Measurements from ENCODE around the gene CCDC110. TPM values are rescaled to one million over a fixed set of nuclear protein-coding genes. Genes with fewer than 3 reads are reported as not detected.
A peak's percentile ranks its signal among the peaks of the same experiment; 100 is the strongest.

The CCDC110 gene
- total and polyA plus RNA-seq, 2 of the 4 experiments (the other 2 are of a cell fraction): 0.46 to 0.90 TPM

DNA sequence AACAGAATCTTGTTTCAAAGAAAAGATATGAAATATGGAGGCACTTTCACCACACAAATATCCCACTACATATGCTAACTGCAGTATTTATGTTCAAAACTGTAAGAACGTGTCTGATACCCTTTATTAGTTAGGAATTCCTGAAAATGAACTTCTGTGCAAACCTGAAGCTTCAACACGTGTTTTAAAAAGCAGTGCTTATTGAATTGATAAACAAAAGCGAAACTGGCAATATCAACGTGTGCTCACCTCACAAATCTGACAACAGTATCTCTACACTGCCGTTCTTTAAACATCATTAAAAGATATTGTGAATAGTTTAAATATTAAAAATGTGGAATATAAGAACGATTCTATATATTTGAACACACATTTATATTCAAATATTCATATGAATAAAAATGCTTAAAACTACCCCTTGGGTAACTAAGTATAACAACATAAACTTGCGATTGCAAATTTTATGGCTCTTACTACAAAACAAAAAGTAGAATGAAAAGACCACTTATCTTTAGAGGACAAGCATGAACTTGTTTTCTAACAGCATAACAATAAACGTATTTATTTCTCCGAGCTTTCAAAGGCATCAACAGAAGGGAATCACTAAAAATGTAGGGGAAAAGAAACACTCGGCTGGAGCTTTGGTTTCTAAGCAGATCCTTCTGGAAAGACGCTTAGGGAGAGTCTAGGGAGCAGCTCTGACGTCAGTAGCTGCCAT, 76.1 kb downstream of the CCDC110 start, which contains the start of gene LRP2BP:
Gene LRP2BP, minus strand, starts transcription at position 687 of the 718 bp plus-strand sequence. CDS start 17,738 bp downstream, outside the sequence.
- Histone ChIP-seq H3K14ac (replicated peaks; ENCODE audit: low read depth, low read length) (peak within 1 kb of the TSS; percentile 79), H2AK9ac (replicated peaks; ENCODE audit: low read depth, low read length, poor library complexity) (peak within 1 kb of the TSS; percentile 95), H3K23ac (ENCODE audit: low read depth, low read length) (peak within 1 kb of the TSS; percentile 85), H3K9me3 (ENCODE audit: control insufficient read depth, insufficient read depth, low read length) (no peaks in the 10 kb centered on the region), H4K20me1 (ENCODE audit: insufficient read depth, low read length) (no peaks in the 10 kb centered on the region), H3K9me1 (ENCODE audit: insufficient read depth, low read length) (no peaks in the 10 kb centered on the region), H3K4me1 (ENCODE audit: control insufficient read depth, insufficient read depth, low read length) (peaks cover 3% of the 10 kb centered on the region; the same call in 1 of the 2 replicates), H3K27ac (ENCODE audit: insufficient read depth, low read length) (peak within 1 kb of the TSS; percentile 66), H3K4ac (ENCODE audit: low read depth, low read length) (peak within 1 kb of the TSS; percentile 74), H2BK120ac (ENCODE audit: low read depth, low read length) (peak within 1 kb of the TSS; percentile 55), H2BK5ac (ENCODE audit: low read depth, low read length, poor library complexity, severe bottlenecking) (peak within 1 kb of the TSS; percentile 83), H2BK15ac (ENCODE audit: low read depth, low read length) (peak within 1 kb of the TSS; percentile 9; the same call in 1 of the 3 replicates), H4K8ac (ENCODE audit: low read depth in 2 of 2, low read length in 2 of 2) (peak within 1 kb of the TSS; percentile 78 to 88), H3K36me3 (ENCODE audit: control insufficient read depth, insufficient read depth, low read length) (peaks cover 4% of the 10 kb centered on the region; the same call in 1 of the 2 replicates), H3K4me3 (ENCODE audit: insufficient read depth, low read depth, low read length) (peak within 1 kb of the TSS; percentile 71), H2BK20ac (ENCODE audit: low read depth, low read length) (no peak within 1 kb of the TSS), H3K27me3 (ENCODE audit: control insufficient read depth, insufficient read depth, low read length) (no peaks in the 10 kb centered on the region), H3K56ac (ENCODE audit: extremely low read depth, insufficient read depth, low read length) (peak within 1 kb of the TSS; percentile 74), H3K9ac (ENCODE audit: low read depth, low read length) (peak within 1 kb of the TSS; percentile 72), H2AK5ac (ENCODE audit: low read depth, low read length) (peak within 1 kb of the TSS; percentile 53; the same call in 1 of the 2 replicates), H3K79me1 (ENCODE audit: low read depth in 1 of 2, low read length in 2 of 2) (peaks cover 3 to 7% of the 10 kb centered on the region in 2 experiments; a peak in 3 of 4 replicates), H4K5ac (ENCODE audit: low read depth, low read length) (peak within 1 kb of the TSS; percentile 60), H3K4me2 (ENCODE audit: low read depth, low read length) (peak within 1 kb of the TSS; percentile 94), H4K91ac (ENCODE audit: insufficient read depth, low read depth, low read length) (peak within 1 kb of the TSS; percentile 76), H2AFZ (replicated peaks; ENCODE audit: low read length, poor library complexity) (peak within 1 kb of the TSS; percentile 96), H3K18ac (ENCODE audit: low read depth, low read length) (peak within 1 kb of the TSS; percentile 37)
- intact Hi-C loops (cut with micrococcal nuclease): loop anchor here (1.0 kb wide), 2 partner anchors 72 to 185 kb away; no protein-coding TSS in a partner anchor
- no TSS peak for BruUV-seq (replicated peaks)
- TF ChIP-seq, protein P1, sequence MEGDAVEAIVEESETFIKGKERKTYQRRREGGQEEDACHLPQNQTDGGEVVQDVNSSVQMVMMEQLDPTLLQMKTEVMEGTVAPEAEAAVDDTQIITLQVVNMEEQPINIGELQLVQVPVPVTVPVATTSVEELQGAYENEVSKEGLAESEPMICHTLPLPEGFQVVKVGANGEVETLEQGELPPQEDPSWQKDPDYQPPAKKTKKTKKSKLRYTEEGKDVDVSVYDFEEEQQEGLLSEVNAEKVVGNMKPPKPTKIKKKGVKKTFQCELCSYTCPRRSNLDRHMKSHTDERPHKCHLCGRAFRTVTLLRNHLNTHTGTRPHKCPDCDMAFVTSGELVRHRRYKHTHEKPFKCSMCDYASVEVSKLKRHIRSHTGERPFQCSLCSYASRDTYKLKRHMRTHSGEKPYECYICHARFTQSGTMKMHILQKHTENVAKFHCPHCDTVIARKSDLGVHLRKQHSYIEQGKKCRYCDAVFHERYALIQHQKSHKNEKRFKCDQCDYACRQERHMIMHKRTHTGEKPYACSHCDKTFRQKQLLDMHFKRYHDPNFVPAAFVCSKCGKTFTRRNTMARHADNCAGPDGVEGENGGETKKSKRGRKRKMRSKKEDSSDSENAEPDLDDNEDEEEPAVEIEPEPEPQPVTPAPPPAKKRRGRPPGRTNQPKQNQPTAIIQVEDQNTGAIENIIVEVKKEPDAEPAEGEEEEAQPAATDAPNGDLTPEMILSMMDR (conservative IDR thresholded peaks at IDR 0.05; ENCODE audit: low read depth, low read length): no peak
- TF ChIP-seq POLR2A (IDR thresholded peaks at IDR 0.05; ENCODE audit: low read depth, low read length) (no peak; the same call in 1 of the 2 replicates), USF2 (IDR thresholded peaks at IDR 0.05; ENCODE audit: low read depth, low read length) (no peak), RAD21 (IDR thresholded peaks at IDR 0.05; ENCODE audit: low read length) (no peak), MAFK (IDR thresholded peaks at IDR 0.05; ENCODE audit: low read depth, low read length) (no peak)
- 0% methylated on average over 2 of the region's 12 CpGs; no CpG with 5 or more reads in 1 of the 2 experiments for whole genome bisulfite sequencing, 2 experiments (ENCODE audit: extremely low coverage in 2 of 2, insufficient read length in 1 of 2)
- POLR2A ChIA-PET (ENCODE audit: unreplicated experiment): interaction anchor here (0.7 to 0.9 kb wide), 2 partner anchors 8 to 943 kb away, joined by 3 to 4 read pairs; no protein-coding TSS in a partner anchor
- dilution Hi-C loops (cut with HindIII; ENCODE audit: low sequenced_read_pairs, unreplicated experiment): no loop called here
- in situ Hi-C loops (cut with MboI; ENCODE audit: low sequenced_read_pairs): no loop called here
- ATAC-seq (ENCODE audit: low read depth) (no peak), DNase-seq (no peak)
- CTCF ChIA-PET: interaction anchor here (1.0 kb wide), 1 partner anchor 9 kb away, joined by 3 read pairs; no protein-coding TSS in a partner anchor
